IPS-20b (cell line): ENCODE data around the gene NWD2.
"Not testable (repeated sequence)": the region's sequence is repeated elsewhere in the genome, so short reads cannot be mapped to it uniquely, and the experiment has no call there.

Source experiments
- H3K27ac ChIP-seq: one replicate; pipeline ENCODE4 v1.5.1; 2013; ENCODE audit warnings: low read length
- H3K27me3 ChIP-seq: 2 replicates; pipeline ENCODE4 v1.6.1; 2013; ENCODE audit warnings: mild to moderate bottlenecking, low read length, inconsistent platforms; ENCODE audit not compliant: insufficient read depth
- H3K36me3 ChIP-seq: 2 replicates; pipeline ENCODE4 v1.6.1; 2013; ENCODE audit warnings: low read depth, mild to moderate bottlenecking, inconsistent platforms, low read length, moderate library complexity; ENCODE audit not compliant: insufficient read depth
- H3K4me1 ChIP-seq: 2 replicates; pipeline ENCODE4 v1.6.1; 2013; ENCODE audit warnings: mild to moderate bottlenecking, control low read depth, inconsistent platforms, low read length, moderate library complexity; ENCODE audit not compliant: insufficient read depth
- H3K4me3 ChIP-seq: 2 replicates; pipeline ENCODE4 v1.5.1; 2013; ENCODE audit warnings: mild to moderate bottlenecking, low read length, inconsistent platforms
- H3K9ac ChIP-seq: 2 replicates; pipeline ENCODE4 v1.6.1; 2013; ENCODE audit warnings: low read depth, mild to moderate bottlenecking, inconsistent platforms, low read length, moderate library complexity
- H3K9me3 ChIP-seq: 2 replicates; pipeline ENCODE4 v1.6.1; 2013; ENCODE audit warnings: mild to moderate bottlenecking, low read depth, low read length, inconsistent platforms; ENCODE audit not compliant: insufficient read depth

Gene NWD2

DNA sequence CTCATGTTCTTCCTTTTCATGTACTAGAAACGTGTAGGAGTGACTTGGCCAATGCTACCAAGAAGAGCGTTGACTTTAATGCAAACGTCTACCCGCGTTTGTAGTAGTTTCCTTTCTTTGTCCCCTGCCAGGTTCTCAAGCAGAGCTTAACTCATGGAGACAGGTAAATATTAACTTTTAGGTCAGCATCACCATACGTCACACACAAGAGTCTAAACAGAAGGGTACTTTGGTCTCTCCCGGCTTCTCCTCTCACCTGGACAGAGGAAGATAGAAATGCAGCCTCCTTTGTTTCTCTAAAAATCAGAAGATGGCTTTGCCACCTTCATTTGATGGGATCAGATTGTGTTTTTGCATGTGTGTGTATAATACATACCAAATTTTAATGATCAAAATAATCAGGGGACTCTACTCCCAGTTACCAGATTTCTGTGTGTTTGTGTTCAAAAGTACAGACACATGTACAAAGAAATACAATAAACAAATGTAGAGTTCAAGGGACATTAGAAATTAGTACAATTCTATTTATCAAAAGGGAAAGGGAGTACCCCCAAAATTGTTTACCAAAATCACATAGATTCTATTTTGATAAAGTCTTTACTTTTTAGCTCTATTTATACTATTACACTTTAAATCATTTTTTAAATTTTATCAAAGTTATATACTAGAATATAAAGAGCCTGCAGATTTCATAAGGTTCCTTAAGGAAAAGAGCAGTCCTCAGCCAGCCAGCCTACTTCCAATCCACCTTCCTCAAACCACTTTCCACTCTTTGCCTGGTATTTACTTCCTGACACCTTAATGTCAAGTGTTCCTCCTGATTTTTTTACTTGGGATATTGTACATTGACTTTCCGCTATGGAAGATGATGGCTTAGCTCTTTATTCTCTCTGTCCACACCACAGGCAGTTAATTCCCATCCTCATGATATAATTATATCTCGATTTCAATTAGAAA lies 246.1 kb downstream of the NWD2 start:
- H3K9me3 ChIP-seq, result no peaks in the 10 kb centered on the region
- H3K9ac ChIP-seq, result no peak overlapping the region
- no peaks in the 10 kb centered on the region for H3K27me3 ChIP-seq
- H3K4me1 ChIP-seq, result no peaks in the 10 kb centered on the region
- H3K27ac ChIP-seq, result no peak overlapping the region
- no peak overlapping the region for H3K4me3 ChIP-seq
- H3K36me3 ChIP-seq, result no peaks in the 10 kb centered on the region

DNA sequence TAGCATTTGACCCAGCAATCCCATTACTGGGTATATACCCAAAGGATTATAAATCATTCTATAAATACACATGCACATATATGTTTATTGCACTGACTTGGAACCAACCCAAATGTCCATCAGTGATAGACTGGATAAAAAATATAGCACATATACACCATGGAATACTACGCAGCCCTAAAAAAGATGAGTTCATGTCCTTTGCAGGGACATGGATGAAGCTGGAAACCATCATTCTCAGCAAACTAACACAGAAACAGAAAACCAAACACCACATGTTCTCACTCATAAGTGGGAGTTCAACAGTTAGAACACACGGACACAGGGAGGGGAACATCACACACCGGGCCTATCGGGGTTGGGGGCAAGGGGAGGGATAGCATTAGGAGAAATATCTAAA lies 250.8 kb downstream of the NWD2 start:
- H3K9ac ChIP-seq, H3K9me3 ChIP-seq, H3K36me3 ChIP-seq, H3K27me3 ChIP-seq, H3K4me3 ChIP-seq, H3K27ac ChIP-seq, H3K4me1 ChIP-seq: not testable (repeated sequence)
